Kidney (tissue), 14 donors: ENCODE data around the gene TMEM242. TPM values are rescaled to one million over a fixed set of nuclear protein-coding genes. Genes with fewer than 3 reads are reported as not detected.

Experiments
- DNase-seq, 5 donors: peaks; one replicate each; pipeline ENCODE4 v3.0.0-alpha.2; 2013 to 2020
- FAIRE-seq: peaks from 2 replicates; lab custom pipeline; 2012; peaks lifted over from hg19 to GRCh38; lab: Jason Lieb, UNC
- H3K27ac ChIP-seq, 2 donors: one replicate each; pipeline ENCODE4 v1.7.0; 2013; ENCODE audit warnings: low read depth in 2 of 2, low read length in 2 of 2, inconsistent platforms in 1 of 2
- H3K27me3 ChIP-seq: one replicate; pipeline ENCODE4 v1.7.1; 2013; ENCODE audit warnings: low read length, inconsistent platforms; ENCODE audit not compliant: control insufficient read depth, insufficient read depth
- H3K36me3 ChIP-seq, 3 donors: one replicate each; pipeline versions ENCODE4 v1.7.0 to v1.7.1; 2013; ENCODE audit warnings: low read length in 3 of 3, control low read depth in 1 of 3, inconsistent platforms in 1 of 3; ENCODE audit not compliant: insufficient read depth in 3 of 3, control insufficient read depth in 2 of 3
- H3K4me1 ChIP-seq, 3 donors: one replicate each; pipeline versions ENCODE4 v1.7.0 to v1.7.1; 2013; ENCODE audit warnings: low read length in 3 of 3, inconsistent platforms in 1 of 3, low read depth in 1 of 3; ENCODE audit not compliant: control insufficient read depth in 2 of 3, insufficient read depth in 2 of 3
- H3K4me3 ChIP-seq, 3 donors: one replicate each; pipeline versions ENCODE4 v1.7.0 to v1.8.1; 2013; ENCODE audit warnings: low read length in 3 of 3, control low read depth in 1 of 3, inconsistent platforms in 1 of 3
- H3K9ac ChIP-seq, 3 donors: one replicate each; pipeline versions ENCODE4 v1.7.0 to v1.7.1; 2013; ENCODE audit warnings: low read length in 3 of 3, control low read depth in 1 of 3, inconsistent platforms in 1 of 3
- H3K9me3 ChIP-seq, 3 donors: one replicate each; pipeline versions ENCODE4 v1.7.0 to v1.7.1; 2013; ENCODE audit warnings: low read length in 3 of 3, control low read depth in 1 of 3, inconsistent platforms in 1 of 3; ENCODE audit not compliant: control insufficient read depth in 2 of 3, insufficient read depth in 1 of 3
- CTCF ChIP-seq: IDR thresholded peaks from 3 replicates; pipeline ENCODE4 v1.5.1; 2012; ENCODE audit warnings: mild to moderate bottlenecking, moderate library complexity, borderline replicate concordance; ENCODE audit not compliant: insufficient read depth; ENCODE audit errors: extremely low read depth
- intact Hi-C: fragments of 100-400 bp; cut with DNase I; formaldehyde crosslinking; loops from one replicate; pipeline ENCODE4 v1.11.1; 2022
- polyA plus RNA-seq: library from polyadenylated mRNA; stranded (reverse); fragments of 350-450 nt; fragmentation: Illumina TruSeq; extraction: RNeasy Lipid Tissue Mini Kit (QIAGEN cat#74804); gene quantifications from one replicate; pipeline ENCODE4 v1.2.3, GENCODE V29; 2014; ENCODE audit warnings: low read depth, low replicate concordance; ENCODE audit not compliant: insufficient read depth
- total RNA-seq: library from RNA; stranded (reverse); fragmentation: NEBNext Ultra II Directional; extraction: Animal tissue kit (Norgen Biotek cat#: 25700); gene quantifications from one replicate; pipeline ENCODE4 v1.2.1, GENCODE V29; 2021
- donor health status: control.
- donor health status: control.
- donor health status: control.
- donor health status: control.
- donor health status: control.
- donor health status: DM: yes; HTN: yes; CAD: no.
- donor health status: Normal renal cell carcinoma (clear cell type).

The TMEM242 gene
- total and polyA plus RNA-seq, 2 donors from 2014 or later: 14.2 to 14.3 TPM

- no peaks in the 10 kb centered on the region for H3K36me3 ChIP-seq
- DNase-seq (no peak), FAIRE-seq (no peak)
- no peak for TF ChIP-seq CTCF
- H3K4me3 ChIP-seq: no peak overlapping the region
- no peak overlapping the region for H3K9ac ChIP-seq
- H3K4me1 ChIP-seq: peaks cover 0 to 2% (median 0%) of the 10 kb centered on the region in 3 donors
- no peak overlapping the region for H3K27ac ChIP-seq
- intact Hi-C loops: no loop called here
- no peaks in the 10 kb centered on the region for H3K9me3 ChIP-seq
- H3K27me3 ChIP-seq: no peaks in the 10 kb centered on the region
These were observed 77.2 kb downstream of the TMEM242 start for GRCh38 chr6:157246048-157246630.

- Histone ChIP-seq H3K27ac (no peak overlapping the region), H3K27me3 (no peaks in the 10 kb centered on the region), H3K9ac (no peak overlapping the region), H3K4me3 (no peak overlapping the region), H3K36me3 (no peaks in the 10 kb centered on the region), H3K4me1 (peaks cover 0 to 4% (median 0%) of the 10 kb centered on the region in 3 donors), H3K9me3 (no peaks in the 10 kb centered on the region)
- FAIRE-seq (no peak), DNase-seq (no peak)
- intact Hi-C loops: no loop called here
- TF ChIP-seq CTCF: no peak
These were observed 77.9 kb downstream of the TMEM242 start for GRCh38 chr6:157245436-157245835.

- Histone ChIP-seq H3K4me1 (peaks cover 0 to 8% (median 0%) of the 10 kb centered on the region in 3 donors), H3K27me3 (no peaks in the 10 kb centered on the region), H3K36me3 (no peaks in the 10 kb centered on the region), H3K27ac (no peak overlapping the region), H3K9ac (no peak overlapping the region), H3K9me3 (no peaks in the 10 kb centered on the region), H3K4me3 (no peak overlapping the region)
- no peak for DNase-seq
- TF ChIP-seq CTCF: no peak
- FAIRE-seq: no peak
- intact Hi-C loops: no loop called here
These were observed 78.5 kb downstream of the TMEM242 start for GRCh38 chr6:157244780-157245179.

GRCh38 chr6:157244175-157244574 lies 79.1 kb downstream of the TMEM242 start:
- no peak overlapping the region for H3K4me3 ChIP-seq
- H3K36me3 ChIP-seq: no peaks in the 10 kb centered on the region
- FAIRE-seq: no peak
- H3K27ac ChIP-seq: no peak overlapping the region
- DNase-seq: peak in 1 of 5 donors; percentile 30
- intact Hi-C loops: no loop called here
- no peaks in the 10 kb centered on the region for H3K9me3 ChIP-seq
- no peak for TF ChIP-seq CTCF
- H3K27me3 ChIP-seq: no peaks in the 10 kb centered on the region
- H3K4me1 ChIP-seq: peaks cover 0 to 10% (median 0%) of the 10 kb centered on the region in 3 donors
- H3K9ac ChIP-seq: no peak overlapping the region
